Stimulated activated CD8-positive, alpha-beta memory T cell treated with anti-CD3 and anti-CD28 coated beads, Interleukin-4, amount 100 ng/mL, for 48 hours (primary cell): ENCODE results near the gene SLC10A6.

ENCODE experiments used
- DNase-seq: peaks from one replicate; pipeline ENCODE4 v3.0.0-alpha.2; 2020

SLC10A6 gene

DNA sequence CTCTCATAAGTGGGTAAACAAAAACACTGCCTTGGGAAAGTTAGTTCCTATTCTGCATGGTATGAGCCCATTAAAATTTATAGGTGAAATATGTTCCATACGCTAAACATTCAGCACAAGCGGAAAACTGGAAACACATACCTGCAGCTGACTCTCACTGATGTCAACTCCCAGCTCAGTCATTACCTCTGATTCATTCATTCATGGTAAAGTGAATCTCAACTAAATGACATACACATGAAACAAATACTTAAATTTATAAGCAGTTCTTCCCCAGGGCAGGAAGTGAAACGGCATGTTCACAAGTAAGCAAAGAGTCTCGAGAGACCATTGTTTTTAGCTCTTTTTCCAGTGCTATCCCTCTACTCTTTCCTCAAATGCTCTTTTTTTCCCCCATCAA, 1.6 kb downstream of the SLC10A6 start:
- no peak for DNase-seq

DNA sequence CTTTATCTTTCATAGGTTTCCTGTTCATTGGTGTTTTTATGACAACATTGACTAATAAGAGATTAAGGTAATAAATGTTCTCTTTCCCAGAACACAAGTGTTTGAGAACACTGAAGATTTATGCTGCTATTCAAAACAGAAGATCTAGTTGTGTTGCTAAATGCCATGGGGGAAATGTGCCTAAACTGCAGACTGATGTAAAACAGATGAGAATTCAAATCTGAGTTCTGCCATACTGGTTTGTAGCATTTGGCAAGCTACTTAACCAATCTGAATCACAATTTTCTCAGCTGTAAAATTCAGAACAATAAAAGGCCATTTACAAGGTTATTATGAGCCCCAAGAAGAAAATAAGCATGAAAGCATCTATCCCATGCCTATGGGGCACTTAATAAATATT, 2.3 kb downstream of the SLC10A6 start:
- DNase-seq = no peak

DNA sequence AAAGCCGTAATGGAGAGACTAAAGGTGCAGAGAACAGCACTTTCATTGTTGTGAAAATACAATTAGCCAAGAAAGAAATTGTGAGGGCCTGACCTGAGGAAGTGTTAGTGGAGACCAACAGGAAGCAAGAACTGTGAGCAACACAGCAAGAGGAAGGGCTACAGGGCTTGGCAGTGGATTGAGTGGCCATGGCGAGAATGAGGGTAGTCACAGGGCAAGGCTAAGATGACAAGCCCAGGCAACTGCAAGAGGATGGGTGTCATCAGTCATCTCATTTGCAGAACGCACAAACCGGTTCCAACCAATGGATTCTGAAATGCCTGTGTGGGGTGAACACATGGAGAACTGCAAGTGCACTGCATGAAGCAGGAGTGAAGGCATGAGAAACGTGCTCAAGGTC, 3.6 kb downstream of the SLC10A6 start:
- DNase-seq = no peak

DNA sequence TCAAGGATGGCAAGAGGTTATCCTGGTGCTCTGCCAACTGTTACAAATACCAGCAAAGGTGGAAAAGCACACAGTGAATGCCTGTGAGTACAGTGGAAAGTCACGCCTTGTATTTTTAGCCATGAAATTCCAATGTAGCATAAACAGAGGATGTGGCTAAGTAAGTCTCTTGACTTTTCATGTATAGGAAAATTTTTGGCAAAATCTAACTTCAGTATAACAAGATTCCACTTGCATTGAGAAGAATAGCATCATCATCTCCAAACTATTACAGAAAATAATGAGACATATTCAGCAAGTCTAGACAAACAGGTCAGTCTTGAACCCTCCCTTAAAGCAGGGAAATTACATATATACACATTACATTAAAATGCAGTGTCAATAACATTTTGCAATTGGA, 7.9 kb downstream of the SLC10A6 start:
- DNase-seq = no peak

DNA sequence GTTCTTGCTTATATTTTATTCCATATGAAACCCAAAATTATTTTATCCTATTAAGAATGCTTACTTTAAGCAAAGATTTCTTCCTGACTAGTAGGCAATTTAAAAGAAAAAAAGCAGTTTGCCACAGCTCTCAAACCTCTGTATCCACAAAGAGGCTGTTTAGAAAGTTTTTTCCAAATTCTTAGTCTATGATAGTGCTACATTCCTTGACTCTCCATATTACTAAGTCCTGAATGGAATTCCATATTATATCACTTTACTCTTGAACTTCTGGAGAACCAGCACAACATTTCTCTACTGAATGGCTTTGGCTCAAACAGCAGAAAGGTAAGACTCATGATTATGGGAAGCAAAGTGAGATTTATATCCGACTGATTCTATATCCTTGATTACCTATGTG, 8.3 kb downstream of the SLC10A6 start:
- no peak for DNase-seq

DNA sequence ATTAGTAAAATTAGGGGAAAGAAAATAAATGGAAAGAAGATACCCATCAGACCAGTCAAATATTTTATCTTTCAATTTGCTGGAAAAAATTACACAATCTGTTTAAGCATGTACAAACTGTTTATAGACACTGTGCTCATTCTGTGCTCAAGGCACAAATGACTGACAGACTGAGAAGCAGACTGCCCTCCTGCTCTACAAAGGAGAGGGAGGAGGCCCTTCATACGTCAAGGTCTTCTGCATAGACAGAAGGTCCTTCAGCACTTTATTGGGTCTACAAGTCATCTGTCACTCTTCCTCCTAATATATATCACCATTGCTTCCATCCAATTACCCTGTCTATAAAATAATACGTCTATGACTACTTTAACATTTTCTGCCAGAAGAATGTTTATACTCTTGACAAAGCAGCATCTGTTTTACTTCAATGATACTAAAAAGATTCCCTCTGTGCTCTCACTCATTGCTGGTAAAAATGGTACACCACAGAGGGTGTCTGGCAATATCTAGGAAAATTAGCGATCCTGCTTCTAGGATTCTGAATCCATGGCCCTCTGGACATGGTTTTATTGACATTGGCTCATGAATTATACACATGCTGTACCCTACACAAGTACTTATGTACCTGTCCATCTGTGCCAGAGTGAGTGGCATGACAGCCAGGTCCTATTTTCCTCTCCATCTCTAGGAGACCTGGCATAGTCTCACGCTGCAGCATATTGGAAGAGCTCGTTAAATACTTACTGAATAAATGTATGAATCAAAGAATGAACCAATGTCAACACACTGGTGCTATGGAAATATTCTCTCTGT, 11.3 kb downstream of the SLC10A6 start:
- DNase-seq = no peak

DNA sequence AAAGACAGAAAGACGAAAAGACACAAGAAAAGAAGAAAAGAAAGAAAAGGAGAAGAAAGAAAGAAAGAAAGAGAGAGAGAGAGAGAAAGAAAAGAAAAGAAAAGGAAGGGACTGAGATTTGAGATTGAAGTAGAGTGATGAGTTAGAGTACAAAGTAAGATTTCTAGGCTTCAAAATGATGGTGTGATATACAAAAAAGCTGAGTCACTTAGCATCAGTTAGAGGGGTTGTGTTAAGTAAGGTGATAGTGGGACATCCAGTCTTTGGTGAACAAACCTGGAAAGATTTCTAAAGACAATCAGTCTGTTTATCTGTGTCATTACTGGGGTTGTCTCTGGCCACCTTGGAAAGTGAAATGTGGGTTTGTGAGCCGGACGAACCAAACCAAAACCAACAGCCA, 13.5 kb downstream of the SLC10A6 start:
- DNase-seq = no peak

DNA sequence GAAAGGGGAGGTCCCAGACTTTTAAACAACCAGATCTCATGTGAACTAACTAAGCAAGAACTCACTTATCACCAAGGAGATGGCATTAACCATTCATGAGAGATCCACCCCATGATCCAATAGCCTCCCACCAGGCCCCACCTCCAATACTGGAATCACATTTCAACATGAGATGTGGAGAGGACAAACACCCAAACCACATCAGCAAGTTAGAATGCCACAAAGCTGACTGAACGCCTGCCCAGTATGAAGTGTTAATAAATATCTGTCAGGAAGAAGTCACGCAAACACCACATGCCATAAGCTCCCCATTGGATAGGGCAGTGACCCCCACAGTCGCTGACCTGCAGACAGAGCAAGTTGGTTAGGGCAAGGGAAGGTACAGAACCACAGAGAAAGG, 14.3 kb downstream of the SLC10A6 start:
- no peak for DNase-seq

DNA sequence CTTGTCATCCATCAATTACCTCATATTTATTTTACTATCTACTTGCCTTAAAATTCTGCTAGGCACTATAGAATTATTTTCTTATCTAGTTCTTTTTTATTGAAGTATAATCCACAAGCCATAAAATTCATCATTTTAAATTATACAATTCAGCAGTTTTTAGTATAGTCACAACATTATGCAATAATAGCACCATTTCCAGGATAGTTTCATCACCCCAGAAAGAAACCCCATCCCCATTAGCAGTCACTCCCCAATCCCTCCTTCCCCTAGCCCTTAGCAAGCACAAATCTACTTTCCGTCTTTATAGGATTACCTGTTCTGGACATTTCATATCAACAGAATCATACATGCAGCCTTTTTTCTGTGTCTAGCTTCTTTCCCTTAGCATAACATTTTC, 15.6 kb downstream of the SLC10A6 start:
- DNase-seq = no peak

DNA sequence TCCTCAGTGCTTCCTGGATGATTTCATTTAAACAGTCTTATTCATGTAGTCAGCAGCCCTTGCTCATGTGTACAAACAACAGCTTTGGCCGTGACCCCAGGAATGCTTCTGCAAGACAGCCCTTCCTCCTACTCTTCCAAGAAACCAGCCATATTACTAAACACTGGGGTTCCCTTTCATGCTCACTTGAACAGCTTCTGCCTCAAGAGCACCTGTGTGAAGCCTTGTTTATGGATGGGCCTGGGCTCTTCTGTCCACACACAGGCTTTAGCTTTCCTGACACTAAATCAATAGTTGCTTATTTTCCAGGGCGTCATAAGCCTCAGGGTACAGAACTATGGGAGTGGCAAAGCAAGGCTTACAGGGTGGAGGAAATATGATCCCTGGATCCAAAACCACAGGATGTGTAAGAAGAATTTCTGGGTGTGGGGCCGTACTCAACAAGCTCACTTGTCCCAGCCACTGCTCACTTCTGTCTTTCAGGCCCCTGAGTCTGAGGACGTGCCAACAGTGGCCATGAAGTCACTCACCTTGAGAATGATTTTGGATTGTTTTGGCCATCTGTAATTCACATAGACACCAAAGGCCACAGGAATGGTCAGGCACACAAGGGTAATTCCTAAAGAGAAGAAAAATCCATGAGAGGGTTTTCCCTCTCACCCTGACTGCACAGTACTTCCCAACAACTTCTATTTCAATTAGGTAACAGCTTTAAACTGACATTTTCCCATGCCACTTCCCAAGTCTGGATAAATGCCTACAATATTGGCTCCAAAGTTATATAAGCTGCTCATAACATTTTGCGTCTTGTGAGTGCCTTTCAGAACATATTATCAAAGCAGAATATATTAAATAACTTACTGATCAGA, 17.7 kb downstream of the SLC10A6 start:
- no peak for DNase-seq

DNA sequence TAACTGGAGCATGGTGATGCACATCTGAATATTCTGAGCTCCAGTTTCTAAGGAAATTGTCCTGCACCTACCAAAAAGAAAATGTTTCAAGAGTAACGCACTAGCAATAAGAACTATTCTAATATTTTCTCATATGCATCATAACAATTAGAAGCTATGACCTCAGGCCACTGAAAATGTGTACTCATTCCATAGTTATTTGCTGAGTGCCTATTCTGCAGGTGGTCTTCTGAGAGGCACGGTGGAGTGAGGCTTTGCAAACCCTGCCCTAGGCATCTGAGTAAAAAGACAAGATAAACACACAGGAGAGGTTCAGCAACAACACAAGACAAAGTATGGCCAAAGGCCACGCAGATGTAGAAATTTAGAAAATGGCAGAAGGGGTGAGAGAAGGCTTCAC, 23.7 kb downstream of the SLC10A6 start:
- DNase-seq = no peak

DNA sequence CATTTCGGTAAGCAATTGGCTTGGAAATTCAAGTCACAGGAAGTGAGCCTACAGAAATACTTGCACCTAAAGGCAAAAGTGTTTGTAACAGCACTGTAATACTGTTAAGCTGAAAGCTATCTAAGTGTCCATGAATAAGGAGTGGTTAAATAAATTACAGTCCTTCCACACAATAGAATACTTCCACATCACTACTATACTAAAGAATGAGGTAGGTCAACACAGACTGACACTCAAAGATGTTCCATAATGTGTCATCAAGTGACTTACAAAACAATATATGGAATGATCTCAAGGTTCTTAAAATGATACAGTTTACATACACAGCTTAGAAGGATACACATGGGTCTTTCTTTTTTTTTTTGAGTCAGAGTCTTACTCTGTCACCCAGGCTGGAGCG, 27.0 kb downstream of the SLC10A6 start:
- DNase-seq = no peak

DNA sequence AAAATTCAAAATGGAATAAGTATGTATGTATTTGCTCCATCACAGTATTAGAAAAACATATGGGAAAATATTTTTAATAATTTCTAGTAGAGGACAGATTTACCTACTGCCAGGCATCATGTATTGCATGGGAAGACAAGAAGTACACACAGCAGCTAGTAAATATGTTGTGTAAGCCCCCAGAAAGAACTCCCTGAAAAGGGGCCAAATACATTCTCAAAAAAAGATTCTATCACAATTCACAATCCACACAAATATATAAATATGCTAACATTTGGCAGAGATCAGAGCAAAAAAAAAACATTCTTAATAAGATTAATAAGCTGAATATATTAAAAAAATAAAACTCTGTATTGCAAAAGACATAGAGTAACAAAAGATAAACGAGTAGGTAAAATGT, 28.0 kb downstream of the SLC10A6 start:
- no peak for DNase-seq

DNA sequence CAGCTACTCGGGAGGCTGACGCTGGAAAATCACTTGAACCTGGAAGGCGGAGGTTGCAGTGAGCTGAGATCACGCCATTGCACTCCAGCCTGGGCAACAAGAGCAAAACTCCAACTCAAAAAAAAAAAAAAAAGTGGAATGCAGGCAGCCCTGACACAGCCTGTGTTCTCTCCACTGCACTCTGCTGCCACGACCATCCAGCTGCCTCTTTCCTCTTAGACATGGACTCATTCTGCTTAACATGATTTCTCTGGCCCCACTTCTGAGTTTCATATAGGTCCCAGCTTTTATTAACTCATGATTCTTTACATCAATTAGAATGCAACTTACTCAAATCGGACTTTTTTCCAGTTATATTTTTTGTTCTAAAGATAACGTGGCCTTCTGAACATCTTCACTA, 29.6 kb downstream of the SLC10A6 start:
- DNase-seq = no peak

DNA sequence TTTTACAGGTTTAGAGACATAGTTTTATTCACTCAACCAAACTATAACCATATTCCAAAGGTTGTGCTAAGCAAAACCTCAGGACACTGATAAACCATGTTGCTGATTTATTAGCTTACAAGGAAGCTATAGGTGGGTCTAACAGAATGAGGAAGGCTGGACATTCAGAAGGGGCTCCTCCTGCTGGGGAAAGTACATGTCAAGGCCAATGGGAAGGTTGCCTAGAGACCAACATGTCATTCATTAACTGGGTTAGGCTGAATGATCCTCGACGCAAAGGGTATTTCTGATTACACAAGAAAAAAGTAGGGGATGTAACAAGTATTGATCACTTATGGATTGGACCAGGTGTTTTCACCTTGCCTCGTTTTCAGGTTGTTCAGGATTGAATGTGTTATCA, 30.3 kb downstream of the SLC10A6 start:
- DNase-seq = no peak

DNA sequence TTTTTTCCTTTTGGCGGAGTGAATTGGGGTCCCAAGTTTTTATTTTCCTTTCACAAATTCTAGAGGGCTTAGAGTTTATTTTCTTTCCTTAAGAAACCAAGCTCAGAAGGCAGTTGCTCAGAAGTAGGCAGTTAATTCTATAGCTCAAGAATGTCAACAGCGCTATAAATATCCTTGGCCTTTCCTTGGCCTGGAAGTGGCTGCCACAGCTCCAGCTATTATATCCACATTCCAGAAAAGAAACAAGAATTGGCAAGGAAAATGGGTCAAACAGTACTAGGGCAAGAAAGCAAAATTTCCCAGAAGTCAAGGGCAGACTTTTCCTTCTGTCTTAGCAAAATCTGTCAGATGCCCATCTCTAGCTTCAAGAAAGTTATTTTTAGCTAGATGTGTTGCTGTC, 31.0 kb downstream of the SLC10A6 start:
- DNase-seq = no peak

DNA sequence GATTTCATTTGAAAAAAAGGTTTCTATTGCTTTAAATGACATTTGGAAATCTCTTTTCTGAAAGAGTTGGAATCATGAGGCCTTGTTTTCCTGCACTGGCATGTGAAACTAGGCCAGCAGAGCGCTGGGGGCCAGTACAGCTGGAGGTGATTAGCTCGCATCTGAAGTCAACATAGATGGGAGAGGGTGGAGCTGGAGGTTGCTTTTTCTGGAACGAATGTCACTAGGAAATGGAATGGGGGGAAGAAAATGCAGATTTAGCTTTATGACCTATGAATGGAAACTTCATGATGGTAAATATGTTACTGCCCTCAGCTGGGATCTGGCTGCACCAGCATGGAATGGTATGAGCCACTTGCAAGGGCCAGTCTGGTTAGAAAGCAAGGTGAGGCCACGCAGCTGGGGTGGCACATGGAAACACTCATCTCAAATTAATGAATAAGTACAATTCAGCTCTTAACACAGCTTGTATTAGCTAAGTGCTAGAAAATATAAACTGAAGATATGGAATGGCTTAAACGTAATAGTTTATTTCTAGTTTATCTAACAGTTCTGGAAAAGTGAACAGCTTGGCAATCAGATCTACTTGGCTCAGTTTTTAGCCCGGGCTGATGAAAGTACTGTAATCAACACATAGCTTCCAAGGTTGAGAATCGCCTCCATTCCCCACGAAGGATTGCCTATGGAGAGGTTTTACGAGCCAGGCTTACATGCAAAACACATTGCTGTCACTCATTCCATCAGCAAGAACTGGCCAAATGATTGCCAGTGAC, 32.5 kb downstream of the SLC10A6 start:
- no peak for DNase-seq

DNA sequence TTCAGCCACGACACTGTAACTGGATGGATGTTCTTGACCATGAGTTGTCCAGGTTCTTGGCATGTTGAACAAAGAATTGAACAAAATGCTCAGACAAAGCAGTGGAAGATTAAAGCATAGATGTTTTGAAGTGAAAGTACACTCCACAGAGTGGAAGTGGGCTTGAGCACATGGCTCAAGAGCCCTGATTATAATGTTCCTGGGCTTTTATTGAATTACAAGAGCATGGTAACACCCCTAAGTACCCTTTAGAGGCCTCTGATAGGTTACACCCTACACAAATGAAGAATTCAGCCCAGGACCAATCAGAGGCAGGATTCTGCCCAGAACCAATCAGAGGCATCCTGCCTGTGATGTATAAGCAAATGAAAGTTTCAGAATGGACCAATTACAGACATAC, 33.5 kb downstream of the SLC10A6 start:
- no peak for DNase-seq

DNA sequence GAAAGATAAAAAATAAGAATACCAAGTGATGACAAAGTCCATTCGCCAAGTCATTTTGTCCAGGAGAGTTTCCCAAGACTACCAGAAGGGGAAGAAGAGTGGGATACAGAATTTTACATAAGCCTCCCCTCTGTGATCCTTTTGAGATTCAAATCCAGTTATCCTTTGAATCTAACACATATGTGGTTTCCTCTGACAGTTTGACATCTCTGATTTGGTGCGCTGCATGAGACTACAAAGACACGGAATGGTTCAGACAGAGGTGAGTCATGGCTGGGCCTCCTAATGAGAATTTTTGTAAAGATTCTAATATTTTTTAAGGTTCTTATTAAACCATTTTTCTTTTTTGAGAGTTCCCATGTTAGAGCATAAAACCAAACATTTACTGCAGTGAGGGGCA, 38.3 kb downstream of the SLC10A6 start:
- no peak for DNase-seq

DNA sequence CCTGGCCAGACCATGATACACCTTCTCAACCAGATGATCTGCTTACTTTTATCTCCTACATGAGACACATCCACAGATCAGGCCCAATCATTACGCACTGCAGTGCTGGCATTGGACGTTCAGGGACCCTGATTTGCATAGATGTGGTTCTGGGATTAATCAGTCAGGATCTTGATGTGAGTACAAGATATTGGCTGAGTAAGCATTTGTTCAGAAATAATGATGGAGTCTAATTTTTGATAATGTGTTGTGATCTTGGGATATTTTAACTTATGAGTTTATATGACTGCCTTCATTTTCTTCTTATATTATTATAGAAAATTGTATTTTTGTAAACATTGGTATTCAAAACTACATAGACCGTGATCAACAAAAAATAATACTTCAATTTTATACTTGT, 39.4 kb downstream of the SLC10A6 start:
- DNase-seq = no peak

DNA sequence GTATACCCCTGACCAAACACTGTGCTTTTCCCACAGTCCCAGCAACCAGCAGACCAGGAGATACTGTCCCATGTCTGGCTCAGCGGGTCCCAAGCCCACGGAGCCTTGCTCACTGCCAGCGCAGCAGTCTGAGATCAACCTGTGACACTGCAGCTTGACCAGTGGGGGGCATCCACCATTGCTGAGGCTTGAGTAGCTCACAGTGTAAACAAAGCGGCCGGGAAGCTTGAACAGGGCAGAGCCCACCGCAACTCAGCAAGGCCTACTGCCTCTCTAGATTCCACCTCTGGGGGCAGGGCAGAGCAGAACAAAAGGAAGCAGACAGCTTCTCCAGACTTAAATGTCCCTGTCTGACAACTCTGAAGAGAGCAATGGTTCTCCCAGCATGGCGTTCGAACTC, 58.1 kb downstream of the SLC10A6 start:
- DNase-seq = no peak

DNA sequence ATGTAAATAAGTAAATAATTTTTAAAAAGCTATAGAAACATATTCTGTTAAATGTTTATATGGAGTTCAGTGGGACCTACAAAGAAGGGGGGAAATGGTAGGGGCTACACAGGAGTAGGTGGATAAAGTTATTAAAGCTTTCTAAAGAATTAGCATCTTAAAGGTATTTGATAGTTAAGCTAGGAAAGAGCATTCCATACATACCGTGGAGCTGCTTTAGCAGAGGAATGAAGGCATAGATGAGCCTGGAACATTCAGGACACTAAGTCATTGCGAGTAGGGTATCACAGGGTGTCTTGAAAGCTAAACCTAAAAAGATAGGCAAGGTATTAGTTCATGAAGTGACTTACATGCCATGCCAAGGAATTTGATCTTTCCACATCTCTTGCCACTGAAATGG, 60.4 kb downstream of the SLC10A6 start:
- no peak for DNase-seq

DNA sequence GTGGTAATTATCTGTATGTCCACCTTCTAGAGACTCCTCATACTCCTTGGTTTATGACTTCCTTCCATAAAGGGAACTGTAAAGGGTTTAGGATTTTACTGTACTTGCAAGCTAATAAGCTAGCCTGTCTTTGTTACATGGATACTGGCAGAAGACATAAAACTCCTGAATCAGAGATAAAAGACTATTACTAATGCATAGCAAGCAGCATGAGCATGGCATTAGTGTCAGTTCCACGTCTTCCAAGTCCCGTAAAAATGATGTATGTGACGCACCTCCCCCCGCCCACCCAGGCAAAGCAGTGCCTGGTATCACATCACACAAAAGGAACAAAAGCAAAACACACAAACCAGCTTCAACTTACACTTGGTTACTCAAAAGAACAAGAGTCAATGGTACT, 71.0 kb downstream of the SLC10A6 start:
- no peak for DNase-seq

DNA sequence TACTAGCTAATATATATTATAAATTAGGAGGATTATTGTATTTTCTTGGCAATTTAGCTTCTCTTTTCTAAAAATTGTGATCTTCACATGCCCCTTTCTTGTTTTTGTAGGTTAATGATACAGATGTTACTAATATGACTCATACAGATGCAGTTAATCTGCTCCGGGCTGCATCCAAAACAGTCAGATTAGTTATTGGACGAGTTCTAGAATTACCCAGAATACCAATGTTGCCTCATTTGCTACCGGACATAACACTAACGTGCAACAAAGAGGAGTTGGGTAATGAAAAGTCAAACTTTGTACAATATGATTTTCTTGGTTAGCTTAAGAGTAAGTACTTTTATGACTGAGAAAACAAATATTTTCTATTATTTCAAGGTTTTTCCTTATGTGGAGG, 74.1 kb downstream of the SLC10A6 start:
- DNase-seq = no peak
